SU-DHL-6 (cell line): ENCODE data around the gene ADRA2B.

Experiments used
- EZH2phosphoT487 ChIP-seq: fragments of 200-600 bp; sonication (generic), shearing (Covaris generic); conservative IDR thresholded peaks from 2 replicates; pipeline ENCODE4 v1.6.1; 2018; ENCODE audit warnings: mild to moderate bottlenecking, antibody characterized with exemption, low read length, moderate library complexity, mixed read lengths
- TF ChIP-seq, protein P1 (sequence below): fragments of 200-600 bp; sonication (generic); IDR thresholded peaks from one replicate; pipeline ENCODE4 v1.5.1; 2017; ENCODE audit warnings: antibody characterized with exemption, mild to moderate bottlenecking, low read length, moderate library complexity; ENCODE audit not compliant: insufficient read depth, poor library complexity, severe bottlenecking

DNA sequence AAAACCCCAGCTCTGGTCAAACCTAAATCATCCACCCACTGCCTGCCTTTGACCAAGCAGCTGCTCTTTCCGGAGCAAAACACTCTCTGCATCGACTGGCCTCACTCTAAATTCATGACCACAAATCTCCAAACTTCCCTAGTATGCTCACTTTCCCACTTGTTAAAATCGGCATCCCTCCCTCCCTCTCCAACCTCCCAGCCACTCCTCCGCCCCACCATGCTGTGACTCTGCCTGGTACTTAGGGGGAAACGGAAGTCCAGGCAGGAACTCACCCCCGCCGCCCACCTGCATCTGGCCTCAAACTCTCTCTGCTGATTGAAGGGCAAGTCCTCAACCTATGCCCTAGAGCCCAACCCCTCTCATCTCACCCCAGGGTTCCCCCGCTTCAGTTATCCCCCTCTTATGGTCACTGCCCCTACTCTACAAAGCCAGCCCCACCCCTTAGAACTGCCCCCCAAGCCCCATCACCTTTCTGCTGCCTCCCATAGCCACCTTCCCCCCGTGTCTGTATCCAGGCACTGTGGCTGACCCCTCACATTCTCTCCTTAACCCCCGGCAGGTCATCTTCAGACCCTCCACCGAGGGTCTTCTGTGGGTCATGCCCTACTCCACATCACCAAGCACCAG lies 3.8 kb upstream of the ADRA2B start:
- TF ChIP-seq, protein P1, sequence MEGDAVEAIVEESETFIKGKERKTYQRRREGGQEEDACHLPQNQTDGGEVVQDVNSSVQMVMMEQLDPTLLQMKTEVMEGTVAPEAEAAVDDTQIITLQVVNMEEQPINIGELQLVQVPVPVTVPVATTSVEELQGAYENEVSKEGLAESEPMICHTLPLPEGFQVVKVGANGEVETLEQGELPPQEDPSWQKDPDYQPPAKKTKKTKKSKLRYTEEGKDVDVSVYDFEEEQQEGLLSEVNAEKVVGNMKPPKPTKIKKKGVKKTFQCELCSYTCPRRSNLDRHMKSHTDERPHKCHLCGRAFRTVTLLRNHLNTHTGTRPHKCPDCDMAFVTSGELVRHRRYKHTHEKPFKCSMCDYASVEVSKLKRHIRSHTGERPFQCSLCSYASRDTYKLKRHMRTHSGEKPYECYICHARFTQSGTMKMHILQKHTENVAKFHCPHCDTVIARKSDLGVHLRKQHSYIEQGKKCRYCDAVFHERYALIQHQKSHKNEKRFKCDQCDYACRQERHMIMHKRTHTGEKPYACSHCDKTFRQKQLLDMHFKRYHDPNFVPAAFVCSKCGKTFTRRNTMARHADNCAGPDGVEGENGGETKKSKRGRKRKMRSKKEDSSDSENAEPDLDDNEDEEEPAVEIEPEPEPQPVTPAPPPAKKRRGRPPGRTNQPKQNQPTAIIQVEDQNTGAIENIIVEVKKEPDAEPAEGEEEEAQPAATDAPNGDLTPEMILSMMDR = no peak
- no peak for TF ChIP-seq EZH2phosphoT487
